Fibroblast of peridontal ligament (primary cell): Measurements from ENCODE around the gene TFCP2L1.

ENCODE experiments used
- DNase-seq: peaks from one replicate; pipeline ENCODE4 v3.0.0-alpha.2; 2010; ENCODE audit errors: extremely low read depth

TFCP2L1 gene

GRCh38 chr2:121172456-121172855, 112.5 kb downstream of the TFCP2L1 start:
- no peak for DNase-seq

GRCh38 chr2:121171625-121172119, 113.3 kb downstream of the TFCP2L1 start:
- no peak for DNase-seq

- DNase-seq = no peak
Measured at GRCh38 chr2:121170577-121170976, 114.4 kb downstream of the TFCP2L1 start.

- peak; percentile 5 for DNase-seq
Measured at GRCh38 chr2:121167411-121167810, 117.6 kb downstream of the TFCP2L1 start.
